CD4-positive, alpha-beta T cell treated with Interleukin-6 for 4 hours (primary cell): ENCODE measurements around the gene SCAF4.
A peak's percentile ranks its signal among the peaks of the same experiment; 100 is the strongest.
"Not testable (repeated sequence)": the region's sequence is repeated elsewhere in the genome, so short reads cannot be mapped to it uniquely, and the experiment has no call there.

Experiments
- DNase-seq: peaks from one replicate; pipeline ENCODE4 v3.0.0-alpha.2; 2020; ENCODE audit warnings: mixed read lengths

The SCAF4 gene

GRCh38 chr21:31631881-31632280 is 100.0 kb downstream of the SCAF4 start:
- not testable (repeated sequence) for DNase-seq

- no peak for DNase-seq
Measured at GRCh38 chr21:31629972-31630711, 101.8 kb downstream of the SCAF4 start.

- no peak for DNase-seq
Measured at GRCh38 chr21:31624961-31625491, 106.9 kb downstream of the SCAF4 start.

GRCh38 chr21:31624181-31624580 is 107.7 kb downstream of the SCAF4 start:
- DNase-seq, result no peak

GRCh38 chr21:31623664-31624063 is 108.3 kb downstream of the SCAF4 start:
- no peak for DNase-seq

GRCh38 chr21:31622397-31622796 is 109.5 kb downstream of the SCAF4 start:
- peak; percentile 9 for DNase-seq
